CD4-positive, alpha-beta T cell treated with Interleukin-12 subunit alpha and Interleukin-12 subunit beta, for 1 hour (primary cell): Measurements from ENCODE around the gene HBS1L.

ENCODE experiments used
- DNase-seq: peaks from one replicate; pipeline ENCODE4 v3.0.0-alpha.2; 2020

The HBS1L gene

DNA sequence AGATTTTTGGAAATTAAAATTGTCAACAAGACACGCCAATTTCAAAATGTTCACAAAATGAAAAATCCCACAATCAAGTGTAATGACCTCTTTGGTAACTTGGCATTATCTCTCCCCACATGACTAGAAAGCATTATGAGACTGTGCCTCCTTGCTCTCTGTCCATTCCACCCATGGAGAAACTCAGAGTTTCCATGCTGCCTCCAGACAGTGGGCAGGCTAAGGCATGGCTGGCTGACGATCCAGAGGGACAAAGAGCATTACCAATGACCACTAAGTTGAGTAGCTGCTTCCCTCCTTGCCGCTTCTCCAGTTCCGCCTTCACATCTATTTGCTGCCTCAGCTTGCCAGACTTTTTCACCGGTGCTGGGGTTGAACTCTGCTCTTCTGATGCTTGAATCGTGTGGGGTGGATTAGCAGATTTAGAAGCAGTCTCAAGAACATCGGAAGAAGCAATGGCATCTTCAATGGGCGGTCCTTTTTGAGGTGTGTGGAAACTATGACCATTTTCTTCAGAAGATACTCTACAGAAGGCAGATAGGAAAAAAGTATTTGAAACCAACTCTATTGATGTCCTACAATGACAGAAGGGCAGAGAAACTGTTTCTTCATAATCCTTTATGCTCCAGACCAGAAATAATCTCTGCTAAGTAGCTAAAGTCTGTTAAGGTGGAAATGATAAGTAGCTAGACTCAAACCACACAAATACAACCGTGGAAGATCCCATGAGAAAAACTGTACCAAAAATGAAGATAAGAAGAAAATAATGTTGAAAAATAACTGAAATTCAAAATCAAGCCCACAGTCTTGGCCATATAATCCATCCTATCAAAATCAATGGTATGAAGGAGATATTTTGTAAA lies 57.3 kb downstream of the HBS1L start:
- DNase-seq: no peak

DNA sequence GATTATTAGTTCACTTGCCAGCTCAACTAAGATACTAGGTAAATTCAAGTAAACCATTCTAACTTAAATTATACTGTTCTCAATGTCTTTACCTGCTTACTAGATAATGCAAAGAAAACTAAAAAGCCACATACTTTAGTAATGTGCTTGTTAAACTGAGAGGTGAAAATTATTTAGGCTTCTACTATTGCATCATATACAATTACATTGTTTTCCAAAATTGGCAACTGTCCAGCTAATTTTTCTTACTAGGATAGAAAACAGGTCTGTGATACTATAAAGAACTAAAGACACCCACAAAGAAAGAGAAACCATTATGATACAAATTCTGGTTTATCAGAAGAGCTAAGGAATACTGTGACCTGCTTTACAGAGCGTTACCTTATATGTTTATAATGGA lies 59.1 kb downstream of the HBS1L start:
- DNase-seq: no peak

DNA sequence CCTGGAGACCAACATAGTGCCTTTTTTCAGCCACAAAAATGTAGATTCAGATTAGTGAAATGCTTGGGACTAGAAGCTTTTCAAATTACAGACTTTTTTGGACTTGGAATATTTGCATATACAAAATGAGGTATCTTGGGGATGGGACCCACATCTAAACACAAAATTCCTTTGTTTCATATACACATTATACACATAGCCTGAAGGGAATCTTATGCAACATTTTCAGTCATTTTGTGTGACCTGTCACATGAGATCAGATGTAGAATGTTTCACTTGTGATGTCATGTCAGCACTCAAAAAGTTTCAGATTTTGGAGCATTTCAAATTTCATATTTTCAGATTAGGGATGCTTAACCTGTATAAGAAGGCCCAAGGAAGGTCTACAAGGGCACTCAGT lies 60.2 kb downstream of the HBS1L start:
- no peak for DNase-seq

DNA sequence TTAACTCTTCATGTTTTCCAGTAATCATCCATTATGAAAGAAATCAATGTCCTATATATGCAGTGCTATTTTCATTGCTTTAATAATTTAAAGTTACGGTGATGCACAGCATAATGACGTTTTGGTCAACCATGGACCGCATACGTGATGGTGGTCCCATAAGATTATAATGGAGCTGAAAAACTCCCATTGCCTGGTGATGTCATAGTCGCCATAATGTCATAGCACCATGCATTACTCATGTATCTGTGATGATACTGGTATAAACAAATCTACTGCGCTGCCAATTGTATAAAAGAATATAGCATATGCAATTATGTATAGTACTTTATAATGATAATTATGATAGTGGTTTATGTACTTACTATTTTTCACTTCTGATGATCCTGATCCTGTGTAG lies 62.5 kb downstream of the HBS1L start:
- DNase-seq: no peak

DNA sequence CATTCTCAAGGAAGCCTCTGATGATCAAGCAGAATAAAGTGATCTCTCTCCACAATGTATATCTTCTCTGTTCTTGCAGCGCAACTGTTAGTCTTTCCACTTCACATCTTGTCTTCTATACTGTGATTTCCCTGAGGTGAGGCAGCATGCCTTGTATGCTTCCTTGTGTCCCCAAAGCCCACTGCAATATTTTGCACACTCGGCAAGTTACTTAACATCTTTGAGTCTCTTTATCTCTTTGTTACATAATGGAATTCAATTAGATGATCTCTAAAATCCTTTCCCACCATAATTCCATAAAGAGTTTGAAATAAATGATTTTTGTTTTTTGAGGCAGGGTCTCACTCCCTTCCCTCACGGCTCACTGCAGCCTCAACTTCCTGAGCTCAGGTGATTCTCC lies 64.4 kb downstream of the HBS1L start:
- no peak for DNase-seq

DNA sequence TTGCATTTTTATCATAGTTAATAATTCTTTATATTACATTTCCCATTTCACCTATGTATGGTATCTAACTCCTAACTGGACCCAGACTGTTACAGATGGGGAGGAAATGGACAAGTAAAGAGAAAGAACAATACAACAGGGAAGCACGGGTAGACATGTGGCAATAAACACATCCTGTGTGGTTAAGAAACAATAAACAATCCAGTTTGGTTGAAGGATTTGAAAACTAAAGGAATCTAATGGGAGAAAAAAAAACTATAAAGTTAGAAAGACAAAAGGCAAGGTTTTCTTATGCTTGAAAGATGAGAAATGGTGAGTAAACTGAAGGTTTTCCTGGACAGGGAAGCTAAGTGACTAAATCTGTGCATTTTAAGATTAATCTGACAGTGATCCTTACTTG lies 69.8 kb downstream of the HBS1L start:
- DNase-seq: no peak

DNA sequence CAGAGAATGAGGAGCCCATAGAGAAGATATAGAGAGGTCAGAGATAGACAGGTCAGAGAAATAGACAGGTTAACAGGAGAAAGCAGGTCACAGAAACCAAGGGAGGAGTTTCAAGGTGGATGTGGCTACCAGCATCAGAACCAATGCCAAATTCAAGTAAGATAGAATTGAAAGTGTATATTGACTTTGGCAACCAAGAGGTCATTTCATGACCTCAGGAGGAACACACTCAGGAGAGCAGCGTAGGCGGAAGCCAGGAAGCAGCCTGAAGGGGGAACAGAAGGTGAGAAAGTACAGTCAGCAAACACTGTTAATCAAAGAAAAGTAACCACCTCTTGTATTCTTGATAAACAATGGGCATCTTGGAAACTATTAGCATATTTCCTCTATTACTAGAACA lies 70.8 kb downstream of the HBS1L start:
- DNase-seq: no peak

DNA sequence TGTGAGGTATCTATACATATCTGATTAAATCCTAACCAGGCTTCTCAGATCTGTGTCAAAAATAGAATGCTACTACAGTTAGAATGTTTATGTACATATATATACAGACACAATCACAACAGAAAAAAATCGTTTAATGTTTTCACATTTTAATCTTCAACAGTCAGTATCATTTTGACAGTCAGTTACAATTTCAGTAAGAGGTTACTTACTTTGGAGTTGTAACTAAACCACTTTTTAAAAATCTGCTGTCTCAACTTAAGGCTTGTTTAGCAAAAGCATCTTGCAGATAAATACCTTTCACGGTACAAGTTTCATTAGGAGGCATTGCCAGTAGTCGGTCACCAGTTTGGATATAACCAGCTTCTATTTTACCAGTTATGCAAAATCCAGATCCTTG lies 72.5 kb downstream of the HBS1L start:
- no peak for DNase-seq

DNA sequence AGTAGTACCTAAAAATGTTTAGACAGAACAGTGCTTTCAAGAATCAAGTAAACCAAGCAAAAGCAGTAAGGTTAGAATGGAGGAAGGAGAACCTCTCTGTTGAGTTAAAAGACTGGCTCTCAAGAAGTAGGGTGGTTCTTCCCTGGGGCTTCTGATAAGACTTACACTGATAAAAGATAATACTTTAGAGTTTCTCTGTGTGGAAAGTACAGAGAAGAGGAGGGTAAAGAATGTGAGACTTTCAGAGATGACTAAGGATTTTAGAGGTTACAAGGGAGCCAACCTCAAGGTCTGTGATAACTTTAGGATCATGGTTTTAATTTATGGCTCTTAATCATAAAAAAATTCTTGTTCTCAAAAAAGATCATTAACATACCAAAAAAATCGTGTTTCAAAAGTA lies 73.8 kb downstream of the HBS1L start:
- DNase-seq: no peak

DNA sequence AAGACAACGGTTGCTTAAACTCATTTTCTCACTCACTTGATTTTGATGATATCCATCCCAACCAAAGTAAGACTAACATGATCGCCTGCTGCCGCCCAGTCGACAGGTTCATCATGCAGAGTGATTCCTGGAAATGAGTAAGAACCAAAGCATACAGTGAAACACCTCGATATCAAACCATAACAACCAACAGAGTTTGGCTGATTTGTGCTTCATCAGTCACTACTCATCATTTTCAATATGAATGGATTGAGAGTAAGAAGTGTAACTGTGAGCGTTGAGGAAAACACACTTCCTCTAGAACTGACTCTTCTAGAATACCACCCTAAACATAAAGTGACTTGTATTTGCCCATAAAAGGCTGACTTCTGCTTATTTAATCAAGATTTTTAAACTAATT lies 75.5 kb downstream of the HBS1L start:
- no peak for DNase-seq

DNA sequence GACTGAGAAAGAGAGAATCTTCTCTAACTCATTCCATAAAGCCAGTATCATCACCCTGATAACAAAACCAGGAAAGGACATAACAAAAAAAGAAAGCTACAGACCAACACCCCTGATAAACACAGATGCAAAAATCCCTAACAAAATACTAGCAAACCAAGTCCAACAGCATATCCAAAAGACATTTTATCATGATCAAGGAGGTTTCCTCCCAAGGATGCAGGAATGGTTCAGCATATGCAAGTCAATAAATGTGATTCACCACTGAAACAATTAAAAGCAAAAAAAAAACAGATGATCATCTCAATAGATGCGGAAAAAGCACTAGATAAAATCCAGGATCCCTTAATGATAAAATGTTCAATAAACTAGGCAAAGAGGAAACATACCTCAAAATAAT lies 80.3 kb downstream of the HBS1L start:
- DNase-seq: no peak

DNA sequence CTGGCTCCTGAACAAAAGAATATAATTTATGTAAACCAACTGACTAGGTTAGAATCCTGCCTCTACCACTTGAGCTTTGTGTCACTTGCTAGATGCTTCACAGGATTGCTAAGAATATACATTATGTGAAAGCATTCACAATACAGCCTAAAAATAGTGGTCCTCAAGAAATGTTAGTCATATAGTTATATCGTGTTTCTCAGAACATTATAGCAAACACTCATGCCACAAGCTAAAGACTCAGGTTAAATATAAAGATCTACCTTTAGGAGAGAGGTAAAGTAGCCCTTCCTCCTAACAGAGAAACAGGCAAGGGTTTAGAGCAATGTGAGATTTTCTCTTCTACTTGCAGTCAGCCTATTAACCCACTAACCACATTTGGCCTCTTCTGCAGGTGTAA lies 86.9 kb downstream of the HBS1L start:
- DNase-seq: no peak

DNA sequence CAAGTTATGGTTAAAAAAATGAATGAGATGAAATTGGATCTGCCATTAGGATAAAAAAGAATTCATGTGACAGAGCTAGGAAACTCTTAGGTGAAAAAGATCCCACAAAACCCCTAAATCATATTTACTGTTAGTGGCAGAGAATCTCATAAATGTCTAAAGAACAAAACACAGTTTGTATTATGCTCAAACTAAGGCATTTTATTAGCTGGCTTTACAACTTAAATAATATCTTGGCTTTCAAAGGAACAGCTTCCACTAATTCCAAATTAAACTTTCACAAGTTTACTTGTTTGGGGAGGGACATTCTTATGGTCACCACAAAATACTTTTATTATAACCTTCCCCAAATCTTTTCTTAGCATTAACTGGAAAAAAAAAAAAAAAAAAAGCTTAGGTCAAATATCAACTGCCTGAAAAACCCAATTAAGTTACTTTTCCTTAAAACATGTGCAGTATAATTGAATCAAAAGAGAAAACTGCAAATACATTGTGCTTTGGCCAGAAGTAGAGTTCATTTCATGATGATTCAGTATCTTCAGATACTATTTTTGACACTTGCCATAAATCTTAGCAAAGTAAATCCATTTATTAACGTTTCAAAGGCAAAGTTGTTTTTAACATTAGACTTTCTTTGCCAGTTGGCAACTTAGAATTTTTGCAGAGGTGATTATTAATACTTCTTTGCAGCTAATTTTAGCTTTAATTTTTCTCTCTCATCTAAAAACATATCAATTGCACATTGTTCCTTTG lies 90.0 kb downstream of the HBS1L start:
- DNase-seq: no peak

DNA sequence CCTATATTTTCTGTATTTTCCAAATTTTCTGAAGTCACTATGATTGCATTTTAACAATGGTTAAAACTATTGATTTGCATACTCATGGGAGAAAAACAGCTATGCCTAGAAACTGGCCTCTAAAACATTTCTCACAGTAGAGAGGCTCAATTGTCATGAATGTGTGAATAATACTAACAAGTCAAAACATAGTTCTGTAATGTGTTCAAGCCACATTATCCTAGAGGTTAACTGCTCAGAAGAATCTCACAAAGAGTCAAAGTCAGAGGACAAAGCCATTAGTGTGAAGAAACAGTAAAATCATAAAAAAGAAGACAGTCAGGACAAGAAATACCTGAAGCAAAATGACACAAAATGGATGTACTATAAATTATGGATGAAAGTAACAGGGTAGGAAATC lies 92.2 kb downstream of the HBS1L start:
- DNase-seq: no peak

DNA sequence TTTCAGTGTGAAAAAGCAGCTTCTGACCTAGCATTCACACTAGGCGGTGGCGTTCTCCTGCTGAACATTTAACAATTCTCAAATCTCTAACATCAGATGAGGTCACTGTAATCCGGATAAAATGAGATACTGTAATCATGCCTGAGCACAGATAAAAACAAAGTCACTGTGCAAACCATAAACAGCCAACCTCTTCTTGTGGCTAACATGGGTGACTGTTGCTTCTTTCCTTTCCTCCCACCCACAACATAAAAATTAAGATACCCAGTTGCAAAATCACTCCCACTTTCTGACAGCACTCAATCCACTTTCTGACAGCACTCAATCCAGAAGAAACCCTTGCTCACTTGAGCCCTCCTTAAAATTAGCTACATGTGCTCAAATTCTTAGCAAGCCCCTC lies 93.3 kb downstream of the HBS1L start:
- no peak for DNase-seq

DNA sequence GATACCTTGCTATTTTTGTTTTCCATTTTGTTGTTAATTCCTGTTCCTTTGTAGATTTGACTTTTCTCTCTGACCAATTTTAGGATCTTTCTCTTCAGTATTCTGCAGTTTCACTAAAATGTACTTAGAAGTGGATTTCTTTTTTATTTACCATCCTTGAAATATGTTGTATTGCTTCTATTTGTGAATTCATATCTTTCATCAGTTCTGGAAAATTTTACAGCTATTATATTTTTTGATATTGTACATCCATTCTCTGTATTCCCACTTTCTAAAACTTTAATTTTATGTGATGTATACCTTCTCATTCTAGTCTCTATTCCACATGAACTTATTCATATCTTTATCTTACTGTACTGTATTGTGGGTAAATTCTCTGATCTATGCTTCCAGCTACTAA lies 95.0 kb downstream of the HBS1L start:
- no peak for DNase-seq

DNA sequence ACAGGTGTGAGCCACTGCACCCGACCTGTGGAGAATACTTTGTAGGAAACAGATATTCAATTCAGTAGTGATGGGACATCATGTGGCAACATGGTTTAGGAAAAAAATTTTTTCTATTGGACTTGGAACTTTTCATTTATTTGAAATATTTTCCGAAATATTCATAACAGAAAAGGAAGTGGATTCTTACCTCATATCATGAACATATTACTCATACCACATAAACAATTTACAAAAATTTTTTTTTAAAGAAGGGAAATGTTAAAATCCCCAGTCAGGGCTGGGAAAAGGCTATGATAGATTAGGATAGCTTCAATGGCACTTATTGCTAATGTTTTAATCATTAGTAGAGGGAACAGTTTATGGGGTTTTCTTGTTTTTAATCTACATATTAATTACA lies 97.9 kb downstream of the HBS1L start:
- DNase-seq: no peak

DNA sequence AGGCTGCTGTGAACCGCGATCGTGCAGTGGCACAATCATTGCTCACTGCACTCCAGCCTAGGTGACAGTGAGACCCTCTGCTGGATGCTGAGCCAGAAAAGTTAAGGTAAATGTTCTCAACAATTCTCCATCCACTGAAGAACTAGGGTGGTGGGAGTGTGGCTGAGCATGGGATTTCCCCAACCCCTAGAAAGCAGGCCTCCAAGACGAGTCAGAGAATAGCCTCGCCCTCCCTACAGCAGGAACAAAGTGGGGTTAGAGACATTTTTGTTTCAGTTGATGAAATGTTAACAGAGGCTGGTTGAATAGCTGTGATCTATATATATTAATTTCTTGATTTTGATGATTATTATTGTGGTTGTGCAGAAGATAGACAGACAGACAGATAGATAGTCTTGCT lies 98.6 kb downstream of the HBS1L start:
- DNase-seq: no peak

DNA sequence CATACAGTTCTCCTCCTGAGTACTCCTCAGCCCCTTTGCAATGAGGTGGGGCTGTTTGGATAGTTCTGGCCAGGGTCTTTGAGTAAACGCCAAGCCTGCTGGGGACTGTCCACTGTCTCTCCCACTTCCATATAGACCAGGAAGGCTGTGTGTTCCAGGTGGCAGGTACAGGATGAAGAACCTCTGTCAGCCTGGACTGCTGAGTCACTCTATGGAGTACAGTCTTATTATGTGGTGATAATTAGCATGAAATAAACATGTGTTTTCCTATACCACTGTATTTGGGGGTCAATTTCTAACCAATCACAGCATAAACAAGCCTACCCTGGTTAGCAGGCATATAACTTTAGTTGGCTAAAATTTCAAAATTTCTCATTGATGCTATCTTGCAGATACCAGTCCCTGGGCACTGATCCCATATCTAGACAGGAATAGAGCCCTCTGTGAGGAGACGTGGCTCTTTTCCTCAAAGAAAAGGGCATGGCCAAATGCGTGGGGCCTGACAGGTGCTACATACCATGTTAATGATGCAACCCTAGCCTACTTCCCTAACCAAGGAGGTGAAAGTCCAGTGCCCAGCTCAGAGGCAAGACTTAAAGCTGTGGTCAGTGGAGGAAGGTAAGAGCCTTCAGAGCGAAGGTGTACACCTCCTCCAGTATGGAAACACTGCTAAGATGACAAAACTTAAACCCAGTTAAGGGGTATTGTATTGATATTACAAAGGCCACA lies 100.2 kb downstream of the HBS1L start:
- DNase-seq: no peak

DNA sequence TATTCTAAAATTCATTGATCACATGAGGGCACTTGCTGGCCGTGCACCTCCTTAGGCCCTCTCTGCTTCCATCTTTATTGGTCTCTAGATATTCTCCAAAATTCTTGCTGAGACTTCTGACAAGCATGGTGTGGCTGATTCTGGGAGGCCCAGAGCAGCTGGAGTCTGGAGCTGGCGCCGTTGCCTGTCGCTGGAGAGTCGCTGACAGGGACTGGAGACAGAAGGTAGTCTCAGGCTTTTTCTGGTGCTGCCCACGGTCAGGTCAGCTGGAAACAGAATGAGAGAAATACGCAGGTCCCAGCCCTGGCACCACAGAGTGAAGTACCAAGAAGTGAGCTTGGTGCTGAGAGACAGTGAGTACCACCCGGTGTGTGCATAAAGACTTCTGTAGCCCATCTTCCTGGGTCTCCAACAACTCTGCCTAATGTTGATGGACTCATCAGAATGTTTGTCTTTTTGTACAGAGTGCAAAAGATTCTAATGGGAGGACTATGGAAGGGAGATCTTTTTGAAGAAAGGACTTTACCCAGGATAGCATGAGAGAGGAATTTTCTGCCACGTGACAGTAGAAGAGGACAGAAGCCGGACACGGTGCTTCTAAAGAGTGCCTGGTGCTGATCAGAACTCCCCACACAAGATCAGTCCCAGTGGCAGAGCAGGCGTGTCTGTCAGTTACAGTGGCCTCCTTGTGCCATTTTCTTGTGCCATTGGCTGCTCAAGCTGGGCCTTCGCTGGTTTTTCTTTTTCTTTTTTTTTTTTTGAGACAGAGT lies 102.9 kb downstream of the HBS1L start:
- no peak for DNase-seq

DNA sequence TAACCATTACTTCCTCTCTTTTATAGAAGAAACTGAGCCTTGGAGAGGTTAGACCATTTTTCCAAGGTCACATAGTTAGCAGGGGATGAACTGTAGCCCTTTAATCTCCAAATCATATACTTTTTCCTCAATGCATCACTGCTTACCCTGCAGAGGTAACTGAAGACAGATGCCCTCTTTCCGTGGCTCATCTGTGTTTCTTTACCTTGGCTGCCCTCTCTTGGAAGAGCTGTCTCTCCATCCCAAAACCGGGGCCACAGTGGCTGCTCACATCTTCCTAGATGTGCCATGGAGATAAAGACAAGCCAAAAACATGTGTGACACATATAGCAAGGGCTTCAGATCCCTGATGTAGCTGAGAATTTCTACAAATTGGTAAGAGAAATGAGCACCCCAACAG lies 104.1 kb downstream of the HBS1L start:
- no peak for DNase-seq

DNA sequence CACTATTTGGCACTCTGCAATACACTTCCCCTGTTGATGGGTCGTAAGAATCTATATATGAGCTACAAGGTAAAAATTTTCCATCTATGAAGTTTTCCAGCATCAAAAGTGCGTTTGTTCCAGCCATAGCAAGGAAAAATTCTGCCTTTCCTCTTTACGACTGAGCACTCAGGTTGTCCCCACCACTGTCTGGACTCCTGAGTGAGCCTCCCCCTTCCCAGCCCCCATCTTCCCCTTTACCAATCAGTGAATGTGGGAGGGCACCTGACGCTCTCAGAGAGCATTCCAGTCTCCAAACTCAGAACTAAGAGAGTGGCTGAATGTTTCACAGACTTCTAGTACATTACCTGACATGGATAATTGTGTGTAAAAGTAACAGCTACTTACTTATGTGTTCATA lies 104.7 kb downstream of the HBS1L start, which contains the start of gene ALDH8A1:
Gene ALDH8A1, minus strand, starts transcription at position 175 of the 400 bp plus-strand sequence. Its CDS starts 48 bp downstream, at position 127.
- no peak for DNase-seq

DNA sequence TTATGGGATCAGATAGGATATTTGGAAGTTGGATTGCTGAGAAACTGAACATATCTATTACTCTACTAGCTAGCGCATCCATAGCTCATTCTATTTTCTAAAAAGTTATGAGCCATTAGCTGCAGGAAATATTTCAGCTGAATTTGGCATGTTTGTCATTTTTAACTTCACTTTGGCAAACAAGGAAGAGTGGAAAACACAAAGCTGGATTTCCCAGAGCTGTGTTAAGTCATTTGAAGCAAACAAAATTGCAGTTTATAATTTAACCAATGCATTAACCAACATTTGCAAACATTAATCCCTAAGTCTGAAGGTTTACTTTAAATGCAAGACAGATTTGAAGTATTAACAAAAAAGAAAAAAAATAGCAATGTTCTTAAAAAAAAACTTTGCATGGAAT lies 105.9 kb downstream of the HBS1L start:
- DNase-seq: no peak
